ENCODE data around the gene F7.

GRCh38 chr13:113088691-113089020 lies 16.9 kb upstream of the F7 start:
- TF ChIP-seq CTCF (IDR thresholded peaks at IDR 0.05) (no peak), EZH2 (IDR thresholded peaks at IDR 0.05; ENCODE audit: borderline replicate concordance, insufficient read depth, low read depth, low read length, poor library complexity, severe bottlenecking) (no peak)

All from B cell (primary cell).